GM23338 (cell line): ENCODE measurements around the gene MKX. TPM values are rescaled to one million over a fixed set of nuclear protein-coding genes. Genes with fewer than 3 reads are reported as not detected.

Experiments used
- ATAC-seq: fragments of 200-7000 bp; cut with Tn5 transposase; 3 replicates; pipeline ENCODE4 v1.9.1; 2020
- DNase-seq: peaks from one replicate; pipeline ENCODE4 v3.0.0-alpha.2; 2015; ENCODE audit warnings: low spot score
- H2AFZ ChIP-seq: fragments of 200-600 bp; sonication (generic); 2 replicates; pipeline ENCODE4 v1.8.0; 2016; ENCODE audit warnings: antibody characterized with exemption, mild to moderate bottlenecking, moderate library complexity
- H3F3A ChIP-seq: fragments of 200-600 bp; sonication (generic); replicated peaks from 2 replicates; pipeline ENCODE4 v1.8.0; 2017; ENCODE audit warnings: antibody characterized with exemption, mixed run types, low read depth
- H3K27ac ChIP-seq: fragments of 200-600 bp; sonication (generic); 2 replicates; pipeline ENCODE4 v1.6.1; 2016; ENCODE audit warnings: low read depth
- H3K27me3 ChIP-seq: fragments of 200-600 bp; sonication (generic); 2 replicates; pipeline ENCODE4 v1.8.0; 2016; ENCODE audit warnings: mild to moderate bottlenecking, mixed run types, moderate library complexity; ENCODE audit not compliant: insufficient read depth
- H3K36me3 ChIP-seq: fragments of 200-600 bp; sonication (generic); 2 replicates; pipeline ENCODE4 v1.8.0; 2016; ENCODE audit warnings: mild to moderate bottlenecking; ENCODE audit not compliant: insufficient read depth
- H3K4me1 ChIP-seq: fragments of 200-600 bp; sonication (generic); 2 replicates; pipeline ENCODE4 v1.8.0; 2016; ENCODE audit warnings: mild to moderate bottlenecking, moderate library complexity; ENCODE audit not compliant: insufficient read depth
- H3K4me2 ChIP-seq: fragments of 200-600 bp; sonication (generic); 2 replicates; pipeline ENCODE4 v1.7.1; 2017; ENCODE audit warnings: mixed run types
- H3K4me3 ChIP-seq: fragments of 200-600 bp; sonication (generic); 2 replicates; pipeline ENCODE4 v1.6.1; 2016; ENCODE audit warnings: mixed run types
- H3K79me2 ChIP-seq: fragments of 200-600 bp; sonication (generic); replicated peaks from 2 replicates; pipeline ENCODE4 v1.8.0; 2017; ENCODE audit warnings: mild to moderate bottlenecking; ENCODE audit not compliant: insufficient read depth
- H3K9me2 ChIP-seq: fragments of 200-600 bp; sonication (generic); 2 replicates; pipeline ENCODE4 v1.8.0; 2017; ENCODE audit not compliant: insufficient read depth
- H4K20me1 ChIP-seq: fragments of 200-600 bp; sonication (generic); replicated peaks from 2 replicates; pipeline ENCODE4 v1.8.0; 2017; ENCODE audit warnings: mild to moderate bottlenecking; ENCODE audit not compliant: insufficient read depth
- H3K27ac Mint-ChIP-seq: 2 replicates; pipeline ENCODE4 v1.8.0; 2020; ENCODE audit warnings: inconsistent platforms, mild to moderate bottlenecking, moderate library complexity, mixed read lengths
- H3K27me3 Mint-ChIP-seq: 3 replicates; pipeline ENCODE4 v1.8.0; 2022; ENCODE audit warnings: low read depth, mild to moderate bottlenecking, moderate library complexity, mixed read lengths, inconsistent platforms; ENCODE audit not compliant: insufficient read depth, poor library complexity
- H3K36me3 Mint-ChIP-seq: 3 replicates; pipeline ENCODE4 v1.8.0; 2021; ENCODE audit warnings: low read depth, mild to moderate bottlenecking, inconsistent platforms, moderate library complexity, mixed read lengths
- H3K4me1 Mint-ChIP-seq: 3 replicates; pipeline ENCODE4 v1.8.0; 2020; ENCODE audit warnings: mild to moderate bottlenecking, inconsistent platforms, mixed read lengths
- H3K4me3 Mint-ChIP-seq: 3 replicates; pipeline ENCODE4 v1.8.0; 2021; ENCODE audit warnings: moderate library complexity, mild to moderate bottlenecking, inconsistent platforms, mixed read lengths
- H3K9me3 Mint-ChIP-seq: 3 replicates; pipeline ENCODE4 v1.8.0; 2020; ENCODE audit warnings: moderate library complexity, mild to moderate bottlenecking, inconsistent platforms, mixed read lengths
- CREB1 ChIP-seq: fragments of 250-450 bp; sonication (Bioruptor Pico); IDR thresholded peaks from 2 replicates; pipeline ENCODE4 v1.5.0; 2020; ENCODE audit warnings: low read depth, mild to moderate bottlenecking, moderate library complexity
- EZH2 ChIP-seq: fragments of 200-600 bp; sonication (generic); IDR thresholded peaks from one replicate; pipeline ENCODE4 v1.8.0; 2017; ENCODE audit warnings: antibody characterized with exemption, mild to moderate bottlenecking, low read depth; ENCODE audit not compliant: unreplicated experiment
- EZH2phosphoT487 ChIP-seq: fragments of 200-600 bp; sonication (generic); IDR thresholded peaks from one replicate; pipeline ENCODE4 v1.8.1; 2018; ENCODE audit warnings: antibody characterized with exemption; ENCODE audit not compliant: unreplicated experiment
- JUNB ChIP-seq: IDR thresholded peaks from one replicate; pipeline ENCODE4 v1.6.1; 2016; ENCODE audit warnings: antibody characterized with exemption; ENCODE audit not compliant: unreplicated experiment
- NANOG ChIP-seq: IDR thresholded peaks from 2 replicates; pipeline ENCODE4 v1.6.1; 2016; ENCODE audit warnings: antibody characterized with exemption, borderline replicate concordance
- POLR2AphosphoS5 ChIP-seq: IDR thresholded peaks from 2 replicates; pipeline ENCODE4 v1.6.1; 2016; ENCODE audit warnings: antibody characterized with exemption, low read depth
- STAT1 ChIP-seq: IDR thresholded peaks from one replicate; pipeline ENCODE4 v1.6.1; 2016; ENCODE audit warnings: antibody characterized with exemption; ENCODE audit not compliant: unreplicated experiment
- ZNF114 ChIP-seq: fragments of 250-450 bp; sonication (Bioruptor Pico); IDR thresholded peaks from 2 replicates; pipeline ENCODE4 v1.5.0; 2020; ENCODE audit warnings: mild to moderate bottlenecking, moderate library complexity
- ZNF331 ChIP-seq: fragments of 250-450 bp; sonication (Bioruptor Pico); IDR thresholded peaks from 2 replicates; pipeline ENCODE4 v1.5.0; 2020; ENCODE audit warnings: low read depth, mild to moderate bottlenecking, moderate library complexity
- polyA plus RNA-seq: library from polyadenylated mRNA; unstranded; fragments of >200 nt; fragmentation: Nextera tagmentation; extraction: Ambion mirVana; gene quantifications from 2 replicates; pipeline ENCODE4 v1.2.1, GENCODE V29; 2016
- total RNA-seq: library from RNA; depleted of rRNA; stranded (reverse); fragments of >200 nt; shearing (Covaris generic); gene quantifications from 2 replicates; pipeline ENCODE4 v1.2.3, GENCODE V29; 2014
- TF ChIP-seq, protein P1 (sequence below): IDR thresholded peaks from 2 replicates; pipeline ENCODE4 v1.6.1; 2016; ENCODE audit warnings: antibody characterized with exemption
- TF ChIP-seq, protein P2 (sequence below), 2 experiments: fragments of 200-600 bp in 1 of 2; sonication (generic) in 1 of 2; conservative IDR thresholded peaks; 2 replicates each; pipeline versions ENCODE4 v1.5.1 to v1.6.1; 2016 to 2017; ENCODE audit warnings: antibody characterized with exemption in 2 of 2, low read depth in 2 of 2, mild to moderate bottlenecking in 2 of 2, moderate library complexity in 1 of 2

The MKX gene
- total and polyA plus RNA-seq, 2 experiments from 2014 or later = 0.66 to 0.97 TPM

DNA sequence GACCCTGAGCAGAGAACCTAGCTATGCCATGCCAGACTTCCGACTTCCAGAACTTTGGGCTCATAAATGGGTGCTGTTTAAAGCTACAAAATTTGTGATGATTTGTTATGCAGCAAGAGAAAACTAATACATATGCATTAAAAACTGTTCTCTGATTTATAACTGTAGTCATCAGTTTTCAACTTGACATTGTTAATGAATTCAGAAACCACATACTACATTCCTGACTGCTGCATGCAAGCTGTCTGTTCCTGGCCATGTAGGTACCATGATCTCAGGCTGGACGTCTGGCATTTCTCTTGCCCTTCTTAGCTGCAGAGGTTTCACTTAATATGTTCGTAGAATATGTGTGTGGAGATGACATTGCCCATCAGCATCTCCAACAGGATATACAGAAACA lies 28.4 kb downstream of the MKX start:
- H3K27me3 ChIP-seq = no peaks in the 10 kb centered on the region
- no peaks in the 10 kb centered on the region for H4K20me1 ChIP-seq
- no peak overlapping the region for H3K27ac Mint-ChIP-seq

DNA sequence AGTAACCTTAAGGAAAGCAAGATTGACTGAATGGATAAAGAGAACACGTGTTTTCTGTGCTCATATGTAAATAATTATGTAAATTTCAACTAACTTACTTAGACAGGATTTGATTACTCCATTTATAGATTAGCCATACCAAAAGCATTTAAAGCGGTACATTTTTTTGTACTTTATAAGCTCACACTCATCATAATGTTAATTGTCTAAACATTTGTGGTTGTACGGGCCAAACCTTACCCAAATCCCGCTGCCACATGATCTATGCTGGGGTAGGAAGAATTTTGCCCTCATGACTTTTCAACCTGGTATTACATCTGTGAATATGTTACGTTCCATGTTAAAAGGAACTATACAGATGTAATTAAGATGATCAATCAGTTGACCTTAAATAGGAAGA lies 29.1 kb downstream of the MKX start:
- Histone ChIP-seq H3K4me2 (no peak overlapping the region), H2AFZ (no peak overlapping the region), H3K4me3 (no peak overlapping the region), H3K4me1 (no peaks in the 10 kb centered on the region), H3K9me2 (no peaks in the 10 kb centered on the region), H3F3A (no peaks in the 10 kb centered on the region), H3K27me3 (no peaks in the 10 kb centered on the region), H3K79me2 (no peaks in the 10 kb centered on the region), H4K20me1 (no peaks in the 10 kb centered on the region), H3K27ac (no peak overlapping the region), H3K36me3 (no peaks in the 10 kb centered on the region)
- DNase-seq = no peak
- Mint-ChIP-seq H3K27ac (no peak overlapping the region), H3K36me3 (no peaks in the 10 kb centered on the region), H3K4me1 (no peaks in the 10 kb centered on the region), H3K4me3 (no peak overlapping the region), H3K27me3 (no peaks in the 10 kb centered on the region), H3K9me3 (no peaks in the 10 kb centered on the region)
- no peak for ATAC-seq
- TF ChIP-seq CREB1 (no peak), NANOG (no peak), STAT1 (no peak), POLR2AphosphoS5 (no peak), EZH2phosphoT487 (no peak), EZH2 (no peak), JUNB (no peak), ZNF114 (CRISPR knock-in tag) (no peak)
- TF ChIP-seq, protein P1, sequence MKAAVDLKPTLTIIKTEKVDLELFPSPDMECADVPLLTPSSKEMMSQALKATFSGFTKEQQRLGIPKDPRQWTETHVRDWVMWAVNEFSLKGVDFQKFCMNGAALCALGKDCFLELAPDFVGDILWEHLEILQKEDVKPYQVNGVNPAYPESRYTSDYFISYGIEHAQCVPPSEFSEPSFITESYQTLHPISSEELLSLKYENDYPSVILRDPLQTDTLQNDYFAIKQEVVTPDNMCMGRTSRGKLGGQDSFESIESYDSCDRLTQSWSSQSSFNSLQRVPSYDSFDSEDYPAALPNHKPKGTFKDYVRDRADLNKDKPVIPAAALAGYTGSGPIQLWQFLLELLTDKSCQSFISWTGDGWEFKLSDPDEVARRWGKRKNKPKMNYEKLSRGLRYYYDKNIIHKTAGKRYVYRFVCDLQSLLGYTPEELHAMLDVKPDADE = no peak
- TF ChIP-seq, protein P2, sequence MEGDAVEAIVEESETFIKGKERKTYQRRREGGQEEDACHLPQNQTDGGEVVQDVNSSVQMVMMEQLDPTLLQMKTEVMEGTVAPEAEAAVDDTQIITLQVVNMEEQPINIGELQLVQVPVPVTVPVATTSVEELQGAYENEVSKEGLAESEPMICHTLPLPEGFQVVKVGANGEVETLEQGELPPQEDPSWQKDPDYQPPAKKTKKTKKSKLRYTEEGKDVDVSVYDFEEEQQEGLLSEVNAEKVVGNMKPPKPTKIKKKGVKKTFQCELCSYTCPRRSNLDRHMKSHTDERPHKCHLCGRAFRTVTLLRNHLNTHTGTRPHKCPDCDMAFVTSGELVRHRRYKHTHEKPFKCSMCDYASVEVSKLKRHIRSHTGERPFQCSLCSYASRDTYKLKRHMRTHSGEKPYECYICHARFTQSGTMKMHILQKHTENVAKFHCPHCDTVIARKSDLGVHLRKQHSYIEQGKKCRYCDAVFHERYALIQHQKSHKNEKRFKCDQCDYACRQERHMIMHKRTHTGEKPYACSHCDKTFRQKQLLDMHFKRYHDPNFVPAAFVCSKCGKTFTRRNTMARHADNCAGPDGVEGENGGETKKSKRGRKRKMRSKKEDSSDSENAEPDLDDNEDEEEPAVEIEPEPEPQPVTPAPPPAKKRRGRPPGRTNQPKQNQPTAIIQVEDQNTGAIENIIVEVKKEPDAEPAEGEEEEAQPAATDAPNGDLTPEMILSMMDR (conservative IDR thresholded peaks at IDR 0.05; ENCODE audit: low read depth in 2 of 2) = no peak

More for the DNA sequence above, 28.4 kb downstream of the MKX start:
- no peaks in the 10 kb centered on the region for H3K4me1 Mint-ChIP-seq
- H3K27me3 Mint-ChIP-seq = no peaks in the 10 kb centered on the region
- H3F3A ChIP-seq = no peaks in the 10 kb centered on the region
- no peaks in the 10 kb centered on the region for H3K4me1 ChIP-seq
- H2AFZ ChIP-seq = no peak overlapping the region
- no peak overlapping the region for H3K4me3 Mint-ChIP-seq
- H3K79me2 ChIP-seq = no peaks in the 10 kb centered on the region
- H3K4me3 ChIP-seq = no peak overlapping the region
- no peak overlapping the region for H3K4me2 ChIP-seq
- no peaks in the 10 kb centered on the region for H3K36me3 Mint-ChIP-seq
- no peak for ATAC-seq
- TF ChIP-seq, protein P1 = no peak
- TF ChIP-seq NANOG (no peak), ZNF331 (CRISPR knock-in tag) (no peak), JUNB (no peak), POLR2AphosphoS5 (no peak)
- TF ChIP-seq, protein P2 (conservative IDR thresholded peaks at IDR 0.05; ENCODE audit: low read depth in 2 of 2) = no peak
- H3K9me3 Mint-ChIP-seq = no peaks in the 10 kb centered on the region
- H3K9me2 ChIP-seq = no peaks in the 10 kb centered on the region
- DNase-seq = no peak
- no peak overlapping the region for H3K27ac ChIP-seq
- no peaks in the 10 kb centered on the region for H3K36me3 ChIP-seq
